Suprapubic skin (tissue), 4 donors: ENCODE data around the gene FASTK. TPM values are rescaled to one million over a fixed set of nuclear protein-coding genes. Genes with fewer than 3 reads are reported as not detected.
A peak's percentile ranks its signal among the peaks of the same experiment; 100 is the strongest.

ENCODE experiments used
- DNase-seq, 2 donors: peaks; one replicate each; pipeline ENCODE4 v3.0.0-alpha.2; 2019; ENCODE audit warnings: low spot score in 2 of 2
- H3K27ac ChIP-seq: fragments of 200-600 bp; sonication (generic); one replicate; pipeline ENCODE4 v1.5.1; 2019
- H3K27me3 ChIP-seq: fragments of 200-600 bp; sonication (generic); one replicate; pipeline ENCODE4 v1.5.1; 2019
- H3K36me3 ChIP-seq: fragments of 200-600 bp; sonication (generic); one replicate; pipeline ENCODE4 v1.5.1; 2019
- H3K4me1 ChIP-seq: fragments of 200-600 bp; sonication (generic); one replicate; pipeline ENCODE4 v1.5.1; 2019
- H3K4me3 ChIP-seq: fragments of 200-600 bp; sonication (generic); one replicate; pipeline ENCODE4 v1.5.1; 2019; ENCODE audit warnings: mild to moderate bottlenecking
- H3K9me3 ChIP-seq: fragments of 200-600 bp; sonication (generic); one replicate; pipeline ENCODE4 v1.5.1; 2019
- CTCF ChIP-seq, 2 donors: fragments of 200-600 bp in 1 of 2; fragments of 450-650 bp in 1 of 2; sonication (generic) in 1 of 2; IDR thresholded peaks; one replicate each; pipeline ENCODE4 v1.5.1; 2016 to 2019; ENCODE audit warnings: antibody characterized with exemption in 2 of 2, mild to moderate bottlenecking in 1 of 2, moderate library complexity in 1 of 2
- EP300 ChIP-seq: sonication (generic); formaldehyde crosslinking; IDR thresholded peaks from one replicate; pipeline ENCODE4 v1.6.1; 2017; ENCODE audit warnings: antibody characterized with exemption
- POLR2A ChIP-seq, 2 donors: fragments of 450-650 bp; IDR thresholded peaks; one replicate each; pipeline ENCODE4 v1.6.1; 2017; ENCODE audit warnings: antibody characterized with exemption in 2 of 2, mild to moderate bottlenecking in 2 of 2, moderate library complexity in 2 of 2
- POLR2AphosphoS5 ChIP-seq, 3 donors: sonication (generic); formaldehyde crosslinking; IDR thresholded peaks; one replicate each; pipeline ENCODE4 v1.6.1; 2017; ENCODE audit warnings: antibody characterized with exemption in 3 of 3
- WGBS: methylation state at CpG from one replicate; pipeline ENCODE4 v1.1.5; 2018; 5-methylcytosine and 5-hydroxymethylcytosine counted together
- total RNA-seq, 4 donors: library from RNA; depleted of rRNA; stranded (reverse); fragments of >200 nt; gene quantifications; one replicate each; pipeline ENCODE4 v1.1.0, GENCODE V29; 2016

FASTK gene
- total RNA-seq: 100 to 1,000 TPM in 2 of 4 donors, 10 to 100 TPM in 2; 76.8 to 102 (median 90.9) TPM

- no peak for TF ChIP-seq CTCF (IDR thresholded peaks at IDR 0.05)
- peak in 1 of 2 donors; percentile 53 for TF ChIP-seq POLR2A (IDR thresholded peaks at IDR 0.05)
- peak within 1 kb of the TSS; percentile 75 for H3K4me3 ChIP-seq
- H3K9me3 ChIP-seq: no peaks in the 10 kb centered on the region
- peak; percentile 92 to 93 for DNase-seq
- H3K4me1 ChIP-seq: peaks cover 74% of the 10 kb centered on the region
- peaks cover 22% of the 10 kb centered on the region for H3K36me3 ChIP-seq
- H3K27ac ChIP-seq: peak within 1 kb of the TSS; percentile 91
- H3K27me3 ChIP-seq: no peaks in the 10 kb centered on the region
- WGBS: no CpG with 5 or more reads among the region's 66 CpGs
Observed at GRCh38 chr7:151080522-151081169, at the start of gene FASTK. Gene FASTK, minus strand, starts transcription at chr7:151080809. Its CDS starts 43 bp downstream, at chr7:151080766.

- DNase-seq: no peak
- no peaks in the 10 kb centered on the region for H3K9me3 ChIP-seq
- WGBS: 83% methylated on average over 9 of the region's 9 CpGs
- H3K27ac ChIP-seq: no peak overlapping the region
- peaks cover 84% of the 10 kb centered on the region for H3K36me3 ChIP-seq
- H3K4me3 ChIP-seq: no peak overlapping the region
- no peak for TF ChIP-seq CTCF (IDR thresholded peaks at IDR 0.05)
- TF ChIP-seq EP300: no peak
- no peak for TF ChIP-seq POLR2A (IDR thresholded peaks at IDR 0.05)
- TF ChIP-seq POLR2AphosphoS5 (IDR thresholded peaks at IDR 0.05): no peak
- no peaks in the 10 kb centered on the region for H3K27me3 ChIP-seq
- H3K4me1 ChIP-seq: peaks cover 20% of the 10 kb centered on the region
Observed at GRCh38 chr7:151129960-151130591, 49.5 kb upstream of the FASTK start.

- Histone ChIP-seq H3K27me3 (no peaks in the 10 kb centered on the region), H3K36me3 (peaks cover 82% of the 10 kb centered on the region), H3K27ac (no peak overlapping the region), H3K4me3 (no peak overlapping the region), H3K9me3 (no peaks in the 10 kb centered on the region), H3K4me1 (peaks cover 28% of the 10 kb centered on the region)
- TF ChIP-seq CTCF (IDR thresholded peaks at IDR 0.05): no peak
- TF ChIP-seq POLR2A (IDR thresholded peaks at IDR 0.05): no peak
- no peak for TF ChIP-seq POLR2AphosphoS5 (IDR thresholded peaks at IDR 0.05)
- no peak for TF ChIP-seq EP300
- no peak for DNase-seq
- WGBS: 79% methylated on average over 16 of the region's 28 CpGs
Observed at GRCh38 chr7:151129117-151129959, 48.7 kb upstream of the FASTK start.

GRCh38 chr7:151128716-151129115 is 48.1 kb upstream of the FASTK start:
- no peak for TF ChIP-seq CTCF (IDR thresholded peaks at IDR 0.05)
- no peak for TF ChIP-seq POLR2A (IDR thresholded peaks at IDR 0.05)
- TF ChIP-seq EP300: no peak
- no peak for TF ChIP-seq POLR2AphosphoS5 (IDR thresholded peaks at IDR 0.05)
- Histone ChIP-seq H3K4me1 (peaks cover 31% of the 10 kb centered on the region), H3K27me3 (no peaks in the 10 kb centered on the region), H3K4me3 (no peak overlapping the region), H3K9me3 (no peaks in the 10 kb centered on the region), H3K36me3 (peaks cover 79% of the 10 kb centered on the region), H3K27ac (no peak overlapping the region)
- WGBS: 82% methylated on average over 8 of the region's 8 CpGs
- DNase-seq: no peak

GRCh38 chr7:151128144-151128543 is 47.5 kb upstream of the FASTK start:
- Histone ChIP-seq H3K27me3 (no peaks in the 10 kb centered on the region), H3K27ac (no peak overlapping the region), H3K9me3 (no peaks in the 10 kb centered on the region), H3K36me3 (peaks cover 78% of the 10 kb centered on the region), H3K4me1 (peaks cover 31% of the 10 kb centered on the region), H3K4me3 (no peak overlapping the region)
- WGBS: 84% methylated on average over 14 of the region's 14 CpGs
- no peak for DNase-seq
- TF ChIP-seq POLR2A (IDR thresholded peaks at IDR 0.05) (no peak), POLR2AphosphoS5 (IDR thresholded peaks at IDR 0.05) (no peak), EP300 (no peak), CTCF (IDR thresholded peaks at IDR 0.05) (no peak)
